IMR-90 (cell line): ENCODE results near the gene HMGCLL1.

Source experiments
- BHLHE40 ChIP-seq: fragments of 150-350 bp; IDR thresholded peaks from 2 replicates; pipeline ENCODE4 v1.6.1; 2016; ENCODE audit warnings: mild to moderate bottlenecking, low read depth, low read length
- CEBPB ChIP-seq: IDR thresholded peaks from 2 replicates; pipeline ENCODE4 v1.6.1; 2012; ENCODE audit warnings: low read depth, low read length, improper control_type of control experiment
- MAFK ChIP-seq: IDR thresholded peaks from 2 replicates; pipeline ENCODE4 v1.6.1; 2012; ENCODE audit warnings: low read depth, low read length, improper control_type of control experiment
- POLR2A ChIP-seq: IDR thresholded peaks from 2 replicates; pipeline ENCODE4 v1.6.1; 2012; ENCODE audit warnings: mild to moderate bottlenecking, low read depth, low read length
- RAD21 ChIP-seq: IDR thresholded peaks from 2 replicates; pipeline ENCODE4 v1.6.1; 2012; ENCODE audit warnings: low read length, improper control_type of control experiment
- RCOR1 ChIP-seq: IDR thresholded peaks from 2 replicates; pipeline ENCODE4 v1.6.1; 2012; ENCODE audit warnings: mild to moderate bottlenecking, low read length, improper control_type of control experiment; ENCODE audit not compliant: insufficient replicate concordance
- RFX5 ChIP-seq: IDR thresholded peaks from 2 replicates; pipeline ENCODE4 v1.8.0; 2012; ENCODE audit warnings: low read depth, mild to moderate bottlenecking, low read length, moderate library complexity
- TF ChIP-seq, protein P1 (sequence below): conservative IDR thresholded peaks from 2 replicates; pipeline ENCODE4 v1.5.1; 2012; ENCODE audit warnings: mild to moderate bottlenecking, low read depth, low read length, improper control_type of control experiment

DNA sequence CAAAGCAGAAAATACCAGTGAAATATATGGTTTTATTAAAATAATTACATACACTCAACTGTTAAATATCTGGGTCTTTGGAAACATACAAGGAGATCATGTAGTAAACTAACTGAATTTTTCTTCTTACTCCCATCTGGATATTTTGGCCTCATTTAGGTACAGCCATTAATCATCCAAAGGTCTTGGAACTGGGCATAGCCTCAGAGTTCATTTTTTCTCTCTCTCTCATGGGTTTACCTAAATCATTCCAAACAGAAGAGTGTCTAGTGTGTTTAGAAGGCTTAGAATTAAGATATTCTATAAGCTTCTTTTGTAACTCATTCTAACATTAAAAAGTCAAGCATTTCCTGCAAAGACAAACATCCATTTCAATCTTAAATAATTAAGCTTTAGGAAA is 79.4 kb downstream of the HMGCLL1 start:
- TF ChIP-seq, protein P1, sequence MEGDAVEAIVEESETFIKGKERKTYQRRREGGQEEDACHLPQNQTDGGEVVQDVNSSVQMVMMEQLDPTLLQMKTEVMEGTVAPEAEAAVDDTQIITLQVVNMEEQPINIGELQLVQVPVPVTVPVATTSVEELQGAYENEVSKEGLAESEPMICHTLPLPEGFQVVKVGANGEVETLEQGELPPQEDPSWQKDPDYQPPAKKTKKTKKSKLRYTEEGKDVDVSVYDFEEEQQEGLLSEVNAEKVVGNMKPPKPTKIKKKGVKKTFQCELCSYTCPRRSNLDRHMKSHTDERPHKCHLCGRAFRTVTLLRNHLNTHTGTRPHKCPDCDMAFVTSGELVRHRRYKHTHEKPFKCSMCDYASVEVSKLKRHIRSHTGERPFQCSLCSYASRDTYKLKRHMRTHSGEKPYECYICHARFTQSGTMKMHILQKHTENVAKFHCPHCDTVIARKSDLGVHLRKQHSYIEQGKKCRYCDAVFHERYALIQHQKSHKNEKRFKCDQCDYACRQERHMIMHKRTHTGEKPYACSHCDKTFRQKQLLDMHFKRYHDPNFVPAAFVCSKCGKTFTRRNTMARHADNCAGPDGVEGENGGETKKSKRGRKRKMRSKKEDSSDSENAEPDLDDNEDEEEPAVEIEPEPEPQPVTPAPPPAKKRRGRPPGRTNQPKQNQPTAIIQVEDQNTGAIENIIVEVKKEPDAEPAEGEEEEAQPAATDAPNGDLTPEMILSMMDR = no peak
- TF ChIP-seq RCOR1 (no peak), POLR2A (no peak), RFX5 (no peak), RAD21 (no peak), CEBPB (no peak), MAFK (no peak), BHLHE40 (no peak)
